HL-60 (cell line): Measurements from ENCODE around the gene NDUFAF7.

Experiments used
- CTCF ChIP-seq: IDR thresholded peaks from one replicate; pipeline ENCODE4 v1.5.1; 2011; ENCODE audit warnings: low read length, control low read depth, inconsistent platforms; ENCODE audit not compliant: insufficient read depth
- GABPA ChIP-seq: IDR thresholded peaks from 2 replicates; pipeline ENCODE4 v1.6.1; 2012; ENCODE audit warnings: low read depth
- REST ChIP-seq: IDR thresholded peaks from 2 replicates; pipeline ENCODE4 v1.6.1; 2012; ENCODE audit warnings: low read depth; ENCODE audit not compliant: insufficient replicate concordance

GRCh38 chr2:37189452-37190153, 41.9 kb upstream of the NDUFAF7 start:
- TF ChIP-seq CTCF, result no peak
- no peak for TF ChIP-seq REST
- no peak for TF ChIP-seq GABPA
